ENCODE data around the gene UBE2L6. TPM values are rescaled to one million over a fixed set of nuclear protein-coding genes. Genes with fewer than 3 reads are reported as not detected.

The UBE2L6 gene
- polyA plus RNA-seq, 12 donors, result 18.6 to 30.6 (median 24.4) TPM; not detected in 1

DNA sequence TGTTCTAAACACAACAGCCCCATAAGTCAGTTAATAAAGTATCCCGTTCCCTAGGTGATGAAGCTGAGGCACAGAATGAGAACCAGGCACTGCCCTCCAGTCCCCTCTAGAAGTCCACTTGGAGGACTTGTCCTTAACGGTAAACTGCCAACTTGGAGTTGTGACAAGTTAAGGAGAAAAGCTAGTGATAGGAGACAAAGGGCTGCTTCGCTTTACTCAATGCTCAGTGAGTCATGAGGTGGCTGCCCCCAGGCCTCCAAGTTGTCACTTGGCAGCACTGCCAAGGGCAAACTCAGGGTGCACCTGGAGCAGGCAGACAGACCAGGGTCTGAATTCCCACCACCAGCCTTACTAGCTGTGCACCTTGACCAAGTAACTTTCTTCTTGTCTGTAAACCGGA lies 65.5 kb downstream of the UBE2L6 start:
- DNase-seq, result no peak

Other genes starting within 250 kb of the UBE2L6 start
- 100 to 1,000 TPM in 9 of 12 donors, 10 to 100 TPM in 2, not detected in 1; 84.0 to 149 (median 111) TPM for gene TNKS1BP1, start 242.7 kb downstream of the UBE2L6 start, polyA plus RNA-seq (ENCODE audit: insufficient read length in 12 of 12)
- gene SSRP1, start 231.8 kb downstream of the UBE2L6 start, polyA plus RNA-seq (ENCODE audit: insufficient read length in 12 of 12), result 100 to 1,000 TPM in 4 of 12 donors, 10 to 100 TPM in 7, not detected in 1; 75.2 to 157 (median 94.7) TPM
- 1 to 10 TPM in 10 of 12 donors, not detected in 2; 1.6 to 5.6 (median 4.1) TPM for gene P2RX3, start 229.3 kb downstream of the UBE2L6 start, polyA plus RNA-seq (ENCODE audit: insufficient read length in 12 of 12)
- 1 to 10 TPM in 1 of 12 donors, under 1 TPM in 5, not detected in 6; 0.28 to 5.8 (median 0.49) TPM for gene PRG3, start 186.5 kb downstream of the UBE2L6 start, polyA plus RNA-seq (ENCODE audit: insufficient read length in 12 of 12)
- 10 to 100 TPM in 1 of 12 donors, 1 to 10 TPM in 3, under 1 TPM in 6, not detected in 2; 0.17 to 11.9 (median 0.43) TPM for gene PRG2, start 177.0 kb downstream of the UBE2L6 start, polyA plus RNA-seq (ENCODE audit: insufficient read length in 12 of 12)
- gene SLC43A3, start 140.6 kb downstream of the UBE2L6 start, polyA plus RNA-seq (ENCODE audit: insufficient read length in 12 of 12), result 10 to 100 TPM in 11 of 12 donors, not detected in 1; 24.6 to 45.1 (median 28.1) TPM
- 10 to 100 TPM in 10 of 12 donors, 1 to 10 TPM in 1, not detected in 1; 9.0 to 43.3 (median 24.2) TPM for gene RTN4RL2, start 107.1 kb downstream of the UBE2L6 start, polyA plus RNA-seq (ENCODE audit: insufficient read length in 12 of 12)
- 10 to 100 TPM in 6 of 12 donors, 1 to 10 TPM in 5, not detected in 1; 6.7 to 27.7 (median 11.8) TPM for gene SLC43A1, start 52.0 kb downstream of the UBE2L6 start, polyA plus RNA-seq (ENCODE audit: insufficient read length in 12 of 12)
- 10 to 100 TPM in 11 of 12 donors, not detected in 1; 25.3 to 71.9 (median 38.1) TPM for gene TIMM10, start 36.9 kb downstream of the UBE2L6 start, polyA plus RNA-seq (ENCODE audit: insufficient read length in 12 of 12)
- gene SMTNL1, start 30.1 kb downstream of the UBE2L6 start, polyA plus RNA-seq (ENCODE audit: insufficient read length in 12 of 12), result 100 to 1,000 TPM in 11 of 12 donors, 10 to 100 TPM in 1; 63.6 to 366 (median 189) TPM
- gene SERPING1, start 30.0 kb upstream of the UBE2L6 start, polyA plus RNA-seq (ENCODE audit: insufficient read length in 12 of 12), result 100 to 1,000 TPM in 4 of 12 donors, 10 to 100 TPM in 7, not detected in 1; 74.1 to 187 (median 90.7) TPM
- 1 to 10 TPM in 9 of 12 donors, under 1 TPM in 2, not detected in 1; 0.85 to 3.8 (median 1.7) TPM for gene YPEL4, start 82.2 kb upstream of the UBE2L6 start, polyA plus RNA-seq (ENCODE audit: insufficient read length in 12 of 12)
- gene CLP1, start 90.1 kb upstream of the UBE2L6 start, polyA plus RNA-seq (ENCODE audit: insufficient read length in 12 of 12), result 10 to 100 TPM in 5 of 12 donors, 1 to 10 TPM in 6, not detected in 1; 7.8 to 17.7 (median 9.8) TPM
- gene ZDHHC5, start 100.4 kb upstream of the UBE2L6 start, polyA plus RNA-seq (ENCODE audit: insufficient read length in 12 of 12), result 10 to 100 TPM in 11 of 12 donors, not detected in 1; 26.4 to 41.8 (median 31.3) TPM
- gene MED19, start 144.5 kb upstream of the UBE2L6 start, polyA plus RNA-seq (ENCODE audit: insufficient read length in 12 of 12), result 10 to 100 TPM in 11 of 12 donors, not detected in 1; 10.5 to 22.6 (median 12.8) TPM
- gene TMX2, start 144.9 kb upstream of the UBE2L6 start, polyA plus RNA-seq (ENCODE audit: insufficient read length in 12 of 12), result 10 to 100 TPM in 11 of 12 donors, not detected in 1; 45.9 to 77.3 (median 59.3) TPM
- 10 to 100 TPM in 11 of 12 donors, not detected in 1; 47.2 to 87.4 (median 69.6) TPM for gene SELENOH, start 173.8 kb upstream of the UBE2L6 start, polyA plus RNA-seq (ENCODE audit: insufficient read length in 12 of 12)
- under 1 TPM in 9 of 12 donors, not detected in 3; 0.07 to 0.30 (median 0.13) TPM for gene BTBD18, start 184.1 kb upstream of the UBE2L6 start, polyA plus RNA-seq (ENCODE audit: insufficient read length in 12 of 12)
- 100 to 1,000 TPM; 112 to 846 (median 143) TPM for gene CTNND1, start 194.1 kb upstream of the UBE2L6 start, polyA plus RNA-seq (ENCODE audit: insufficient read length in 12 of 12)

Data from muscle of arm (tissue), 12 donors.